Measurements from ENCODE around the gene CHRNE. TPM values are rescaled to one million over a fixed set of nuclear protein-coding genes. Genes with fewer than 3 reads are reported as not detected.

Gene CHRNE
- total and polyA plus RNA-seq, 2 experiments from 2014 or later: 0.24 to 1.2 TPM

DNA sequence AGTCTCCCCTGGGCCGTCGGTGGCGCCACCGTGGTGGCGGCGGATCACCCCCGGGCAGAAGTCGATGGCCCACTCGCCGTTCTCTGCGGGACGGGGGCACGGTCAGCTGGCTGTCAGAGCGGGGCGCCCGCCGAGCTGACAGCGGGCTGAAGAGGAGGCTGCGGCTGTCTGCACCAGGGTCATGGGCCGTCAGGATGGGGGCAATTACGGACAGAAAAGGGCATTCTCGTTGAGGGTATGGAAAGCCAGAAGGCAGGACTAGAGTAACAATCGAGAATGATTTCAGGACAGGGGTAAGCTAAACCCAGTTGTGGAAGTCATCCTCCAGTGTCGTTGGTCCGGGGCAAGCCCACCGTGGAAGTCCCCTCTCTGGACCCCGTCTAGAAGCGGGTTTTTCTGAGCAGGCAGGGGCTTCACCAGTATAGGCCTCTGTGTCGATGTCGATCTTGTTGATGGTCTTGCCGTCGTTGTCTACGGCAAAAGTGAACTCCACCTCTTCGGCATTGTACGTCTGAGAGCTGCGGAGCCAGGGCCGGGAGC, 1.7 kb downstream of the CHRNE start:
- H3K27me3 Mint-ChIP-seq (ENCODE audit: insufficient read depth, low read depth, poor library complexity): peaks cover 29% of the 10 kb centered on the region
- Histone ChIP-seq H2AFZ (no peak overlapping the region), H3K4me2 (peak overlapping the region; percentile 95), H3F3A (replicated peaks; ENCODE audit: low read depth) (peaks cover 31% of the 10 kb centered on the region), H3K79me2 (replicated peaks; ENCODE audit: insufficient read depth) (no peaks in the 10 kb centered on the region), H3K27ac (ENCODE audit: low read depth) (no peak overlapping the region), H3K4me1 (ENCODE audit: insufficient read depth) (0 out of 2 replicates have a peak, but pooled peaks cover 5% of the 10 kb centered on the region), H3K36me3 (ENCODE audit: insufficient read depth) (no peaks in the 10 kb centered on the region; the same call in 1 of the 2 replicates), H3K27me3 (ENCODE audit: insufficient read depth) (peaks cover 9% of the 10 kb centered on the region), H4K20me1 (replicated peaks; ENCODE audit: insufficient read depth) (no peaks in the 10 kb centered on the region), H3K9me2 (ENCODE audit: insufficient read depth) (no peaks in the 10 kb centered on the region), H3K4me3 (peak overlapping the region; percentile 77)
- peak overlapping the region; percentile 85; the same call in 2 of the 3 replicates for H3K4me3 Mint-ChIP-seq
- no peak for ATAC-seq
- no peaks in the 10 kb centered on the region for H3K9me3 Mint-ChIP-seq
- no peak overlapping the region for H3K27ac Mint-ChIP-seq
- peaks cover 21% of the 10 kb centered on the region for H3K4me1 Mint-ChIP-seq
- no peak for DNase-seq (ENCODE audit: low spot score)
- TF ChIP-seq EZH2phosphoT487 (IDR thresholded peaks at IDR 0.05; ENCODE audit: unreplicated experiment): no peak
- TF ChIP-seq STAT1 (IDR thresholded peaks at IDR 0.05; ENCODE audit: unreplicated experiment): no peak
- TF ChIP-seq EZH2 (IDR thresholded peaks at IDR 0.05; ENCODE audit: low read depth, unreplicated experiment): no peak
- TF ChIP-seq, protein P1, sequence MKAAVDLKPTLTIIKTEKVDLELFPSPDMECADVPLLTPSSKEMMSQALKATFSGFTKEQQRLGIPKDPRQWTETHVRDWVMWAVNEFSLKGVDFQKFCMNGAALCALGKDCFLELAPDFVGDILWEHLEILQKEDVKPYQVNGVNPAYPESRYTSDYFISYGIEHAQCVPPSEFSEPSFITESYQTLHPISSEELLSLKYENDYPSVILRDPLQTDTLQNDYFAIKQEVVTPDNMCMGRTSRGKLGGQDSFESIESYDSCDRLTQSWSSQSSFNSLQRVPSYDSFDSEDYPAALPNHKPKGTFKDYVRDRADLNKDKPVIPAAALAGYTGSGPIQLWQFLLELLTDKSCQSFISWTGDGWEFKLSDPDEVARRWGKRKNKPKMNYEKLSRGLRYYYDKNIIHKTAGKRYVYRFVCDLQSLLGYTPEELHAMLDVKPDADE (IDR thresholded peaks at IDR 0.05): no peak
- no peak for TF ChIP-seq POLR2AphosphoS5 (IDR thresholded peaks at IDR 0.05; ENCODE audit: low read depth)
- TF ChIP-seq, protein P2, sequence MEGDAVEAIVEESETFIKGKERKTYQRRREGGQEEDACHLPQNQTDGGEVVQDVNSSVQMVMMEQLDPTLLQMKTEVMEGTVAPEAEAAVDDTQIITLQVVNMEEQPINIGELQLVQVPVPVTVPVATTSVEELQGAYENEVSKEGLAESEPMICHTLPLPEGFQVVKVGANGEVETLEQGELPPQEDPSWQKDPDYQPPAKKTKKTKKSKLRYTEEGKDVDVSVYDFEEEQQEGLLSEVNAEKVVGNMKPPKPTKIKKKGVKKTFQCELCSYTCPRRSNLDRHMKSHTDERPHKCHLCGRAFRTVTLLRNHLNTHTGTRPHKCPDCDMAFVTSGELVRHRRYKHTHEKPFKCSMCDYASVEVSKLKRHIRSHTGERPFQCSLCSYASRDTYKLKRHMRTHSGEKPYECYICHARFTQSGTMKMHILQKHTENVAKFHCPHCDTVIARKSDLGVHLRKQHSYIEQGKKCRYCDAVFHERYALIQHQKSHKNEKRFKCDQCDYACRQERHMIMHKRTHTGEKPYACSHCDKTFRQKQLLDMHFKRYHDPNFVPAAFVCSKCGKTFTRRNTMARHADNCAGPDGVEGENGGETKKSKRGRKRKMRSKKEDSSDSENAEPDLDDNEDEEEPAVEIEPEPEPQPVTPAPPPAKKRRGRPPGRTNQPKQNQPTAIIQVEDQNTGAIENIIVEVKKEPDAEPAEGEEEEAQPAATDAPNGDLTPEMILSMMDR (conservative IDR thresholded peaks at IDR 0.05; ENCODE audit: low read depth in 2 of 2): no peak
- no peak for TF ChIP-seq ZNF114 (CRISPR knock-in tag; IDR thresholded peaks at IDR 0.05)
- no peak for TF ChIP-seq JUNB (IDR thresholded peaks at IDR 0.05; ENCODE audit: unreplicated experiment)
- H3K36me3 Mint-ChIP-seq (ENCODE audit: low read depth): peaks cover 1% of the 10 kb centered on the region; the same call in 2 of the 3 replicates

DNA sequence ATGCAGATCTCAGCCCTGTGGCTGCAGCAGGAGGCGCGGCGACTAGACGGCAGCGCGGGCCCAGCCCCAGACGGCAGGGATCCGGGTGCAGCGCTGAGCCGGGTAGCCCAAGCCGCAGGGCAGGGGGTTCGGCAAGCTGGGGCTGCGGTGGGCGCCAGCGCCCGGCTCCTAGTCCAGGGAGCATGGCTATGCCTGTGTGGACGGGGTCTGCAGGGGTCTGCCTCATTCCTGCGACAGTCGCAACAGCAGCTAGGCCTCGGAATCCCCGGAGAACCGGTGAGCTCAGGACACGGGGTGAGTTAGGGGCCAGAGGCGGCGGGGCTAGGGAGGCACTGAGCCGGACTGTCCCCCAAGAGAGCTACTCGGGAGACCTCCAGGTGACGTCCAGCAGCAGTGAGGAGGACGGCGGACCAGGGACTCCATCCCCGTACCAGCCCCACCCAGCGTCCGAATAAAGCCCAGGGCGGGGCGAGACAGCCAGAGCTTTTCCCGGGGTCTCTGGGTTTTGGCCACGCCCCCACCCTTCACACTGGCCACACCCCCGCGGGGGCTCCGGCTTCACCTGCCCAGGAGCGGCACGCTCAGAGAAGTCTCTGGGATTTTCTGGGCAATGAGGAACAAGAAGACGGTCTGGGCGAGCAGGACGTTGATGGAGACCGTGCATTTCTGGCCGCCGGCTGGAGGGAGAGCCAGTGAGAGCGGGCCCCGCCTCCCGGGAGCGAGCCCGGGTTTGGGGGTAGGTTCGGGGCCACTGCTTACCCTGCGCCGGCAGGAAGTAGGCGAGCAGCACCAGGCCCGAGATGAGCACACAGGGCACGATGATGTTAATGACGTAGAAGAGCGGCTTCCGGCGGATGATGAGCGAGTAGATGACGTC, 2.4 kb downstream of the CHRNE start:
- DNase-seq (ENCODE audit: low spot score) (peak; percentile 92), ATAC-seq (peak; percentile 30)
- H3K4me2 ChIP-seq: peak overlapping the region; percentile 95
- H3K79me2 ChIP-seq (replicated peaks; ENCODE audit: insufficient read depth): no peaks in the 10 kb centered on the region
- H3K4me3 Mint-ChIP-seq: peak overlapping the region; percentile 85
- no peaks in the 10 kb centered on the region for H3K9me2 ChIP-seq (ENCODE audit: insufficient read depth)
- peak overlapping the region; percentile 72 for H3K27ac Mint-ChIP-seq
- peak overlapping the region; percentile 85 for H2AFZ ChIP-seq
- H3K27me3 ChIP-seq (ENCODE audit: insufficient read depth): peaks cover 9% of the 10 kb centered on the region
- H3K27me3 Mint-ChIP-seq (ENCODE audit: insufficient read depth, low read depth, poor library complexity): peaks cover 33% of the 10 kb centered on the region
- no peaks in the 10 kb centered on the region; the same call in 1 of the 2 replicates for H3K36me3 ChIP-seq (ENCODE audit: insufficient read depth)
- TF ChIP-seq, protein P2 (conservative IDR thresholded peaks at IDR 0.05; ENCODE audit: low read depth in 2 of 2): no peak
- TF ChIP-seq CREB1 (CRISPR knock-in tag; IDR thresholded peaks at IDR 0.05; ENCODE audit: low read depth): peak; percentile 92
- peak overlapping the region; percentile 79; the same call in 1 of the 2 replicates for H3K27ac ChIP-seq (ENCODE audit: low read depth)
- peaks cover 36% of the 10 kb centered on the region for H3F3A ChIP-seq (replicated peaks; ENCODE audit: low read depth)
- H3K4me1 Mint-ChIP-seq: peaks cover 26% of the 10 kb centered on the region
- no peaks in the 10 kb centered on the region for H3K9me3 Mint-ChIP-seq
- H3K36me3 Mint-ChIP-seq (ENCODE audit: low read depth): peaks cover 7% of the 10 kb centered on the region; the same call in 2 of the 3 replicates
- peak overlapping the region; percentile 77 for H3K4me3 ChIP-seq
- 0 out of 2 replicates have a peak, but pooled peaks cover 5% of the 10 kb centered on the region for H3K4me1 ChIP-seq (ENCODE audit: insufficient read depth)
- H4K20me1 ChIP-seq (replicated peaks; ENCODE audit: insufficient read depth): no peaks in the 10 kb centered on the region
